MG63 (cell line): ENCODE data around the gene PGBD1. TPM values are rescaled to one million over a fixed set of nuclear protein-coding genes. Genes with fewer than 3 reads are reported as not detected.

ENCODE experiments used
- DNase-seq: peaks from one replicate; pipeline ENCODE4 v3.0.0-alpha.2; 2020
- H3K27me3 ChIP-seq: fragments of 250-450 bp; sonication (Bioruptor Pico); 2 replicates; pipeline ENCODE4 v1.5.1; 2020; ENCODE audit warnings: mild to moderate bottlenecking, moderate library complexity
- H3K36me3 ChIP-seq: fragments of 250-450 bp; sonication (Bioruptor Pico); 2 replicates; pipeline ENCODE4 v1.5.1; 2020; ENCODE audit warnings: mild to moderate bottlenecking, moderate library complexity
- H3K4me3 ChIP-seq: fragments of 250-450 bp; sonication (Bioruptor Pico); 2 replicates; pipeline ENCODE4 v1.5.1; 2020; ENCODE audit warnings: mild to moderate bottlenecking, moderate library complexity
- H3K9me3 ChIP-seq: fragments of 250-450 bp; sonication (Bioruptor Pico); 2 replicates; pipeline ENCODE4 v1.5.1; 2020; ENCODE audit warnings: mild to moderate bottlenecking, moderate library complexity
- total RNA-seq: library from RNA; depleted of rRNA; stranded (reverse); fragments of >200 nt; shearing (Covaris generic); gene quantifications from 2 replicates; pipeline ENCODE4 v1.2.3, GENCODE V29; 2014; ENCODE audit warnings: low replicate concordance; rRNA removed

Gene PGBD1
- total RNA-seq, 1 experiment from 2014 or later, result 4.6 TPM

DNA sequence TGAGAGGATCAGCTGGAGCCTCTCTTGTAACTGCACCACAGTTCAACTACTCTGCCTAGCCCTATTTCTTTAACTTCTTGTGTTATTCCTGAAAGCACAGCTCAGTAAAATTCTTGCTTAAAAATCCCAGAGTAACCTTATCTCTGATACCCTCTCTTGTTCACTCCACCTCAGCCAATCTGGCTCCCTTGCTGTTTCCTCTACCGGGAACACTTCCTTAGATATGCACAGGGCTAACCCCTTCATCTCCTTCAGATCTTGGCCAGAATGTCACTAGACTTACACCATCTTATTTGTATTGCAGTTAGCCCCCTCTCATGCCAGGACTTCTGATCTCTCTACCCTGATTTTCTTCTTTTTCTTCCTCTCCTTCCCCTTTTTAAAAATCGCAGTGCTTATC lies 65.7 kb downstream of the PGBD1 start:
- Histone ChIP-seq H3K36me3 (no peaks in the 10 kb centered on the region), H3K4me3 (no peak overlapping the region)

DNA sequence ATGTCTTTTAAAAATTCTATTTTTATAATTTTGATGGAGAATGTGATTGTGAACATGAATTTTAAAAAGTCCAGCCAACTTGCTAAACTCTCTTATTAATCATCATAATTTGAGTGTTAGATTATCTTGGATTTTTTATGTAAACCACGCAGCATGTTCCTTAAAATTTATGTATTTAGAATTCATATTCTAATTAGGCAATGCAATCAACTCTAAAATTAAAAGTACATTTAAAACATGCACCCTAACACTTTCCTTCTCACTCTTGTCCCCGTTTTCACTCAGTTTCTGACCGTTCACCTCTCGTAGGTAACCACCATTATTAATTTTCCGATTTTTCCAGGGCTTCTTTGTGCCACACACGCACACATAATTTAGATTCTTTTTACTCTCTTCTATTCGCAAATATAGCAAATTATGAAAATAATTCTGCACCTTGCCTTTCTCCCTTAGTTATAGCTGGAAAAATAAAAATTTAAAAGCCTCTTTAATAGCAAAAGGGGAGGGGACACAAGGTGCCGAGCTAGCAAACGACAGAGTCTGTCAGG lies 68.0 kb downstream of the PGBD1 start:
- DNase-seq, result no peak
- no peaks in the 10 kb centered on the region for H3K36me3 ChIP-seq
- H3K27me3 ChIP-seq, result no peaks in the 10 kb centered on the region
- H3K4me3 ChIP-seq, result peak overlapping the region; percentile 68
- no peaks in the 10 kb centered on the region for H3K9me3 ChIP-seq

More for the DNA sequence above, 65.7 kb downstream of the PGBD1 start:
- DNase-seq, result no peak
- no peaks in the 10 kb centered on the region for H3K27me3 ChIP-seq
- no peaks in the 10 kb centered on the region for H3K9me3 ChIP-seq

DNA sequence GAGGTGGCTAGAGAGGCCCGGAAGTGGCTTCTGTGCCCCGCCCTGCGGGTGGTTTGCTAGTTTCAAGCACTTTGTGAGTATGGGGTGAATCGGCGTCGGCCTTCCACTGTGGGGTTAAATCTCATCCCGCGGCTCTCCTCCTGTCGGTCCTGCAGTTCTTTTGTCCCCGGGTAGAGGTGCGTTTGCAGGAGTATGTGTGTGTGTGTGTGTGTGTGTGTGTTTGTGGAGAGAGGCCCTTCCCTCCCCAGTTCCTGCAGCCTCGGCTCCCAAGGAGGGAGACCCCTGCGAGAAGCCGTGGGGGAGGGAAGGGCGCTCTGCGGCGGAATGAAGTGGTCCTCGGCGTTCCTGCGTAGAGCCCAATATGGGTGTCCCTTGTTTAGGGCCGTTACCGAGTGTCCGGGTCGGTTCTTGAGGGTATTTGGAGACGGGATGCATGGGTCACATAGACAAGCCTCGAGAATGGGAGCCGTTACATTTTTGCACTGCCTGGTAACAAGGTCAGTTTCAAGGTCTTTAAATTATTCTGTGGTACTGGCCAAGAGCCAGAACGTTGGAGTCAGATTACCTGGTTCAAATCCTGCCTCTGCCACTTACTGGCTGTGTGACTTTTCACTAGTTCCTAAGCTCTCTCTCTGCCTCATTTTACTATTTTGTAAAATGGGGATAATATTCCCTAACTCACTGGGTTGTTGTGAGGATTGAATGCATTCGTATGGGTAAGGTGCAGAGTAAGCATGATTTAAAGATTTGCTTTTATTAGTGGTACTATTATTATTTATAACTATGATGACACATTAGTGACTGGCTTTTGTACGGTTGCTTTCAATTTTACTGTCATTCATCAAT lies 68.7 kb downstream of the PGBD1 start, which contains the start of gene ZKSCAN3:
Gene ZKSCAN3, plus strand, starts transcription at position 56 of the 846 bp plus-strand sequence. CDS start 9,640 bp downstream, outside the sequence.
- peak; percentile 78 for DNase-seq
- H3K4me3 ChIP-seq, result peak within 1 kb of the TSS; percentile 68
- no peaks in the 10 kb centered on the region for H3K36me3 ChIP-seq
- no peaks in the 10 kb centered on the region for H3K9me3 ChIP-seq
- H3K27me3 ChIP-seq, result no peaks in the 10 kb centered on the region

DNA sequence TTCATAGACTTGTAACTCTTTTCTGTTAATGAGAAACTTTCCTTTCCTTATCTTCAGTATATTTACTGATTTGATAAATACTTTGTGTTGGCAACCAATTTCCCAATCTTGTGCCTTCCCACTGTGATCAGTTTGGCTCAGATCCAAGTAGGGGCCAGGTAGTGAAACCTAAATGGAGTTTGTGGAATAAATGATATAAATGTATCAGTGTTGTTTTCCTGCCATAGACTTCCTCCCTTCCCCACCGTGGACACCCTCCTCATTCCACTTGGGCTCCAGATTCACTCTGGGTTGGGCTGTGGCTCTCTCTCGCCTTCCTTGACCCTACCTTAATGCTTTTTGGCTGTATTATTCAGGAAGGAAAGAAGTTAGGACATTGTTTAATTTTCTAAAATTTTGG lies 69.7 kb downstream of the PGBD1 start:
- no peaks in the 10 kb centered on the region for H3K36me3 ChIP-seq
- no peak for DNase-seq
- no peaks in the 10 kb centered on the region for H3K9me3 ChIP-seq
- H3K4me3 ChIP-seq, result peak overlapping the region; percentile 68; the same call in 1 of the 2 replicates
- no peaks in the 10 kb centered on the region for H3K27me3 ChIP-seq

DNA sequence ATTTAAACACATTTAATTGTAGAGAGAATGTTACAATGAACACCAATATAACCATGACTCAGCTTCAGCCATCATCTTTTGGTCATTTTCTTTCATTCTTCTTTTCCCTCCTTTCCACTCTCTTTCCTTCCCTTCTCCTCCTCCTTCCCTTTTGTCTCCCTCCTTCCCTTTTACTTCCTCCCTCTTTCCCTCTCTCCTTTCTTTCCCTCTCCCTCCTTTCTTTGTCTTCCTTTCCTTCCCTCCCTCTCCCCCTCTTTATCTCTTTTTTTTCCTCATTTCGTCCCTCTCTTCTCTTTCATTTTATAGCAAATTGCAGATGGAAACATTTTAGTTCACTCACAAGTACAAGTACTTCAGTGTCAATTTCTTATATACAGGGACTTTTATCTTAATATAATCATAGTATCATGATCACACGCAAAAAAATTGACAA lies 70.1 kb downstream of the PGBD1 start:
- Histone ChIP-seq H3K4me3 (no peak overlapping the region; the same call in 1 of the 2 replicates), H3K27me3 (no peaks in the 10 kb centered on the region), H3K9me3 (no peaks in the 10 kb centered on the region), H3K36me3 (no peaks in the 10 kb centered on the region)
- no peak for DNase-seq

Other genes starting within 250 kb of the PGBD1 start
- gene ZNF165, start 201.0 kb upstream of the PGBD1 start, total RNA-seq, result 0.49 TPM in 1 of 2 replicates, not detected in the other
- 1.3 and 1.7 TPM in 2 replicates for gene ZSCAN16, start 157.0 kb upstream of the PGBD1 start, total RNA-seq
- gene ZKSCAN8, start 139.7 kb upstream of the PGBD1 start, total RNA-seq, result 3.2 and 6.0 TPM in 2 replicates
- 3.1 and 6.8 TPM in 2 replicates for gene ZSCAN9, start 56.3 kb upstream of the PGBD1 start, total RNA-seq
- 0.59 and 2.6 TPM in 2 replicates for gene ZKSCAN4, start 29.3 kb upstream of the PGBD1 start, total RNA-seq
- not detected in 2 replicates for gene NKAPL, start 22.3 kb upstream of the PGBD1 start, total RNA-seq
- gene ZSCAN26, start 14.4 kb upstream of the PGBD1 start, total RNA-seq, result 9.2 and 20.0 TPM in 2 replicates
- gene ZSCAN31, start 54.6 kb downstream of the PGBD1 start, total RNA-seq, result 26.2 and 34.9 TPM in 2 replicates
- 0.39 and 1.5 TPM in 2 replicates for gene ZKSCAN3, start 68.4 kb downstream of the PGBD1 start, total RNA-seq
- gene ZSCAN12, start 118.2 kb downstream of the PGBD1 start, total RNA-seq, result 0.64 and 0.95 TPM in 2 replicates
- gene ZSCAN23, start 161.9 kb downstream of the PGBD1 start, total RNA-seq, result 0.59 and 2.0 TPM in 2 replicates
- not detected in 2 replicates for gene GPX6, start 234.2 kb downstream of the PGBD1 start, total RNA-seq
- gene GPX5, start 244.3 kb downstream of the PGBD1 start, total RNA-seq, result not detected in 2 replicates